ENCODE data around the gene CEP350.

CEP350 gene

DNA sequence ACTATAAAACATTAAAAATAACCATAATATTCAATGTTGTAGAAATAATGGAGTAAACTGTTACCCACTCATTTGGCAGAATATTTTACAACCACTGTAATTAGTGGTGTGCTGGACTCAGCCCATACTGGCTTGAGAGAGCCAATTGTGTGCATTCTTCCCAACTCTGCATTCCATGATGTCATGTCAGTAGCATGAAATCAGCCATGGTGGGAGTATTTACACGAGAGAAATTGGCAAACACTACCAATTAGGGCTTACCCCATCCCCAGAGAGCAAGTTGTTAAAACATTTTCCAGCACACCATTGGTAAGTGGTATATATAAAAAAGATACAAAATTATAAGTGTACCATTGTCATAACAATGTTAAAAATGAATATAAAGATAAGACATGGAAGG, 180.9 kb downstream of the CEP350 start:
- TF ChIP-seq, protein P1, sequence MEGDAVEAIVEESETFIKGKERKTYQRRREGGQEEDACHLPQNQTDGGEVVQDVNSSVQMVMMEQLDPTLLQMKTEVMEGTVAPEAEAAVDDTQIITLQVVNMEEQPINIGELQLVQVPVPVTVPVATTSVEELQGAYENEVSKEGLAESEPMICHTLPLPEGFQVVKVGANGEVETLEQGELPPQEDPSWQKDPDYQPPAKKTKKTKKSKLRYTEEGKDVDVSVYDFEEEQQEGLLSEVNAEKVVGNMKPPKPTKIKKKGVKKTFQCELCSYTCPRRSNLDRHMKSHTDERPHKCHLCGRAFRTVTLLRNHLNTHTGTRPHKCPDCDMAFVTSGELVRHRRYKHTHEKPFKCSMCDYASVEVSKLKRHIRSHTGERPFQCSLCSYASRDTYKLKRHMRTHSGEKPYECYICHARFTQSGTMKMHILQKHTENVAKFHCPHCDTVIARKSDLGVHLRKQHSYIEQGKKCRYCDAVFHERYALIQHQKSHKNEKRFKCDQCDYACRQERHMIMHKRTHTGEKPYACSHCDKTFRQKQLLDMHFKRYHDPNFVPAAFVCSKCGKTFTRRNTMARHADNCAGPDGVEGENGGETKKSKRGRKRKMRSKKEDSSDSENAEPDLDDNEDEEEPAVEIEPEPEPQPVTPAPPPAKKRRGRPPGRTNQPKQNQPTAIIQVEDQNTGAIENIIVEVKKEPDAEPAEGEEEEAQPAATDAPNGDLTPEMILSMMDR (IDR thresholded peaks at IDR 0.05; ENCODE audit: borderline replicate concordance, insufficient read depth, low read depth, low read length) = no peak
- no peak overlapping the region for H3K4me3 ChIP-seq (ENCODE audit: low read depth, low read length)

DNA sequence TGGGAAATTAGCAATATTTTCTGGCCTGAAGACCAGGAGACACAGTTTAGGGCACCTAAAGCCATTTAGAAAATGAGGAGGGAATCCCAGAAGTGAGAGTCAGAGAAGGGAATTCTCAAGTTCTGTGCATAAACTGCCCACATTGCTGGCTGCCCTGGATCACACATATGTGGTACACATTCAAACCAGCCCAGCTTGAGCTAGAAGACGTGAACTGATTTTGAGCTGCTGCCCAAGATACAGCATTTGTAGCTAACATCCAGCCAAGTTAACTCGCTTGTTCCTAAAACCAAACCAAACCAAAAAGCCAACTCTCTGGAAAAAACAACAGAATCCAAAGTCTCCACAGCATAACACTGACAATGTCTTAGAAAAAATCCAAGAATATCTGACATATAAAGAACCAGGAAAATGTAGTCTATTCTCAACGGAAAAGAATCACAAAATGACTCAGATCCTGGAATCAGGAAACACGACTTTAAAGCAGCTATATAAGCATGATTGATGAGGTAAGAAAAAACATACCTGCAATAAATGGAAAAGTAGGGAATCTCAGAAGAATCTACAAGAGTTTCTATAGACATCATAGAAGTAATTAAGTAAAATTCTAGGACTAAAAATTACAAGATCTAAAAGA, 181.8 kb downstream of the CEP350 start:
- TF ChIP-seq, protein P1 (IDR thresholded peaks at IDR 0.05; ENCODE audit: borderline replicate concordance, insufficient read depth, low read depth, low read length) = no peak
- no peak overlapping the region for H3K4me3 ChIP-seq (ENCODE audit: low read depth, low read length)

DNA sequence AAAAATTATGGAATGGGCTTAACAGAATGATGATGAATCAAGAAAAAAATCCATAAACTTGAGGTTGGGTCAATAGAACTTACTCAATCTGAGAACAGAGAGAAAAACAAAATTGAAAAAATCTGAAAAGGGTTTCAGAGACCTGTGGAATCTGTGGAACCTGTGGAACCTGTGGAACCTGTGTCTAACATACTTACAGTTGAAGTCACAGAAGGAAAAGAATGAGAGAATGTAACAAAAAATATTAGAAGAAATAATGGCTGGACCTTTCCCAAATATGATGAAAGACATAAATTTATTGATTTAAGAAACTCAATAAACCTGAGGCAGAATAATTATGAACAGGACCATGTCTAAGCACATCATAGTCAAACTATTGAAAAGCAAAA, 182.4 kb downstream of the CEP350 start:
- no peak overlapping the region for H3K4me3 ChIP-seq (ENCODE audit: low read depth, low read length)
- TF ChIP-seq, protein P1 (IDR thresholded peaks at IDR 0.05; ENCODE audit: borderline replicate concordance, insufficient read depth, low read depth, low read length) = no peak

DNA sequence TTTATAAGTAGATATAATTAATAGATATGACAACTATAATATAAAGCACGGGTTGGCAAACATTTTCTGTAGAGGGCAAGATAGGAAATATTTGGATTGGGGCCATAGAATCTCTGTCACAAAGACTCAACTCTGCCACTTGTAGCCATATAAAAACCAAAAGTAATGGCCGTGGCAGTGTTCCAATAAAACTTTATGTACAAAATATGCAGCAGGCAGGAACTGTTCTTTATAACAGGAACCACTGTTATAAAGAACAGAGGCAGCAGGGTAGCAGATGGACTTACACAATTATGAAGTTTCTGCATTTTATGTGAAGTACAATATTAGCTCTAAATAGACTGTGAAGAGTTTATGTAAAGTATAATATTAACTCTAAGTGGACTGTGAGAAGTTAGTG, 183.2 kb downstream of the CEP350 start:
- H3K4me3 ChIP-seq (ENCODE audit: low read depth, low read length) = no peak overlapping the region
- TF ChIP-seq, protein P1 (IDR thresholded peaks at IDR 0.05; ENCODE audit: borderline replicate concordance, insufficient read depth, low read depth, low read length) = no peak

DNA sequence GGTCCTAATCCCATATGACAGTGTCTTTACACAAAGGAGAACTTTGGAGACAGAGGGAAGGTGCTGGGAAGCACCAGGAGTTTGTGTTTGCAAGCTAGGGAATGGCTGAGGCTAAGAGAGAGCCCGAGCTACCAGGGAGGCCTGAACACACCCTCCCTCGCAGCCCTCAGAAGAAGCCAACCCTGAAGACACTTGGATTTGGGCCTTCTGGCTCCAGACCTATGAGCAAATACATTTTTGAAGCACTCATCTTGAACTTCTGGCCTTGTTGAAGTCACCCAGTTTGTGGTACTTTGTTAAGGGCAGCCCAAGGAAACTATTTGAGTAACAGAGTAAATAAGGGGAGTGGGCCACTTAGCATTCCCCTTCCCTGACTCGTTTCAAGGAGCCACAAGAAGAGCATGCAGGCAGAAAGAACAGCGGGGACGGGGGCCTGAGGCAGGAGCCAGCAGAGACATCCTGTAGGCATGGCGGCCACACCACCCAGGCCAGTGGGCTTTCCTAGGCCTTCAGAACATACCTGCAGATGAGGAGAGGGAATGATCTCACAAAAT, 186.8 kb downstream of the CEP350 start:
- no peak overlapping the region for H3K4me3 ChIP-seq (ENCODE audit: low read depth, low read length)
- TF ChIP-seq, protein P1 (IDR thresholded peaks at IDR 0.05; ENCODE audit: borderline replicate concordance, insufficient read depth, low read depth, low read length) = no peak

DNA sequence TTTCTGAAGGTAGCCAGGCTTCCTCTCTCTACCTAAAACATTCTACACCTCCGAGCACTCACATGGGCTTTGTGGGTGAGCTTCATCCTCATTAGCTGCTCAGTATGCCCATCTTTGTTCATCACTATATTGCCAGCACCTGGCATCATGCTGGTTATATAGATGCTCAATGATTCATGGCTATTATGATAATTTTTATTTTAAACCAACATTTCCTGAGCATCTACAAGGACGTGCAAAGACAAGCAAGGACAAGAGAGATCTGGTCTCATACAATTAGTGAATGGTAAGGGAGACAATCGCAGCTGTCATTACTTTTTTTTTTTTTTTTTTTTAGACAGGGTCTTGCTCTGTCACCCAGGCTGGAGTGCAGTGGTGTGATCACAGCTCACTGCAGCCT, 188.7 kb downstream of the CEP350 start:
- TF ChIP-seq, protein P1 (IDR thresholded peaks at IDR 0.05; ENCODE audit: borderline replicate concordance, insufficient read depth, low read depth, low read length) = no peak
- no peak overlapping the region for H3K4me3 ChIP-seq (ENCODE audit: low read depth, low read length)

DNA sequence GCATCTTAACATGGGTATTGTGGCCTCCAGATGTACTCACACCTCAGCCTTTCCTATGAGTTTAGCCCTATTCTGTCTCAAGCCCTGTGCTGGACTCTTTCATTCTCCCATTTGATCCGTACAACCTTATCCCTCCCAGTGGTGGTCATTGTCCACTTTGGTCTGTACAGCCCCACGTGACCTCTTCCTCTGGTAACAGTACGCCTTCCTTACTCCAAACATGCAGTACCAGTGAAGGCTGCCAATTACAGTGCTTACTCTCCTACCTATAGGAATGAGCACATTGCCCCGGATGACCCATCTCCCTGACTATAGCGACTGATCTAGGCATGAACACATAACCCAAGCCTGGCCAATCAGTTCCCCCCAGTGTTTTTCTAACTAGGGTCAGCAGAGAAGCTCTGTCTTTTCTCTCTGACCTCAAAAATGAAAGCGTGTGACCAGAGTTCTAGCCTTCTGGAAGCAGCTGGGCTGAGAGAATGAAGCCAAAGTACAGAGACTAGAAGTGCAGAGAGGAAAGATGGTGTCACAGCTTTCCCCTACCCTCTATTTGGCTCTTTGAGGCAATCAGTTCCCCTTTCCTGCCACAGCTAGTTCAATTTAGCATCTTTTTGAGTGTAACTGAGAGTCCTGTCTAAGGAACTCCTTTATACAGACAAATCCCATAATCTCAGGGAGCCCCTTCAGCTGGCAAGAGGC, 190.2 kb downstream of the CEP350 start:
- H3K4me3 ChIP-seq (ENCODE audit: low read depth, low read length) = no peak overlapping the region
- TF ChIP-seq, protein P1 (IDR thresholded peaks at IDR 0.05; ENCODE audit: borderline replicate concordance, insufficient read depth, low read depth, low read length) = no peak

Measured in GM12875 (cell line).